Measurements from ENCODE around the gene ACBD6.
A peak's percentile ranks its signal among the peaks of the same experiment; 100 is the strongest.

The ACBD6 gene

GRCh38 chr1:180366371-180367068, 135.9 kb downstream of the ACBD6 start:
- no peak for DNase-seq

GRCh38 chr1:180365039-180365438, 137.3 kb downstream of the ACBD6 start:
- peak; percentile 12 for DNase-seq

- no peak for DNase-seq
Measured at GRCh38 chr1:180363246-180363995, 139.0 kb downstream of the ACBD6 start.

- DNase-seq, result no peak
Measured at GRCh38 chr1:180360333-180361075, 141.9 kb downstream of the ACBD6 start.

- DNase-seq, result no peak
Measured at GRCh38 chr1:180358649-180359048, 143.7 kb downstream of the ACBD6 start.

- DNase-seq, result no peak
Measured at GRCh38 chr1:180353945-180354344, 148.4 kb downstream of the ACBD6 start.

- DNase-seq, result no peak
Measured at GRCh38 chr1:180352588-180352987, 149.8 kb downstream of the ACBD6 start.

- DNase-seq, result no peak
Measured at GRCh38 chr1:180352021-180352420, 150.4 kb downstream of the ACBD6 start.

- DNase-seq, result no peak
Measured at GRCh38 chr1:180345148-180345547, 157.2 kb downstream of the ACBD6 start.

GRCh38 chr1:180343921-180344769, 158.2 kb downstream of the ACBD6 start:
- DNase-seq, result no peak

- no peak for DNase-seq
Measured at GRCh38 chr1:180327089-180327488, 175.3 kb downstream of the ACBD6 start.

- no peak for DNase-seq
Measured at GRCh38 chr1:180312926-180313325, 189.5 kb downstream of the ACBD6 start.

GRCh38 chr1:180311011-180311730, 191.2 kb downstream of the ACBD6 start:
- no peak for DNase-seq

- no peak for DNase-seq
Measured at GRCh38 chr1:180310095-180310494, 192.3 kb downstream of the ACBD6 start.

GRCh38 chr1:180309338-180309737, 193.0 kb downstream of the ACBD6 start:
- DNase-seq, result no peak

- DNase-seq, result no peak
Measured at GRCh38 chr1:180301135-180301742, 201.1 kb downstream of the ACBD6 start.

- no peak for DNase-seq
Measured at GRCh38 chr1:180299479-180300221, 202.7 kb downstream of the ACBD6 start.

GRCh38 chr1:180295999-180296398, 206.4 kb downstream of the ACBD6 start:
- DNase-seq, result no peak

GRCh38 chr1:180294711-180295110, 207.7 kb downstream of the ACBD6 start:
- DNase-seq, result no peak

- DNase-seq, result peak; percentile 39
Measured at GRCh38 chr1:180291004-180291403, 211.4 kb downstream of the ACBD6 start.

All from activated CD4-positive, alpha-beta T cell treated with anti-CD3 and anti-CD28 coated beads, Interleukin-2, Interleukin-6, amounts not matched to agents 100 ng/mL and 50 ng/mL, durations not matched to agents 16 hours and 8 hours (primary cell).